ENCODE measurements around the gene SCN5A. TPM values are rescaled to one million over a fixed set of nuclear protein-coding genes. Genes with fewer than 3 reads are reported as not detected.

Gene SCN5A
- polyA plus RNA-seq, 3 donors: 1.00 to 1.7 (median 1.1) TPM

DNA sequence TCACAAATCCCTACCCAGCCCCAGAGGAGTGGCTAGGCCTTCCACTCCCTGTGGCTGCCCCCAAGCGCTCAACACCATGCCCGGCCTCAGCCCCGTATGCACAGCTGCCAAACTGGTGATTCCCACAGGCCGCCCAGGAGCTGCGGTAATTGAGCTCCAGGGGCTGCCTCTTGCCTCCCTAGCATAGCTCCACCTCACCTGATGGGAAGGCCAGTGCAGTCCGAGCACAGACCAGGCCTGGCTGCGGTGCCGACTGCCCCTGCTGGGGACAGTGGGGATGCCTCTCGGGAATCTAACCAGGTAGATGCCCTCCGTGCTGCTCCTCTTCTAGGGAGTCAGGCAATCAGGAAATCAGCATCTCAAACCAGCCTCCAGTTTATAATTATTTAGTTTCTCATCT, 25.9 kb downstream of the SCN5A start:
- no peak for DNase-seq

DNA sequence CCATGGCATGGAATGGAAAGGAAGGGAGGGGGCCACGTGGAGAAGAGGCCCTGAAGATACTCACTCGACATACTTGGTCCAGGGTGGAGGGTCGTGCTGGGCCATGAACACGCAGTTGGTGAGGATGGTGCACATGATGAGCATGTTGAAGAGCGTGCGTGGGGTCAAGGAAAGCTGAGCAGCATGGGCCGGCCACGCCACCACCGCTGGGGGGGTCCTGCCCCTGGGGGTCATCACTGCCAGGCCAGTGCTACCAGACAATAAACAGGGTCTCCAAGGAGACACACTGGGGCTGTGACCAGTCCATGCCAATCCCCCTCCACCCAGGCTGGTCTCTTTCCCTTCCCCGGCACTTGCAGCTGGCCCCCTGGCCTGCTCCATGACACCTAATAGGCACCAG, 27.2 kb downstream of the SCN5A start:
- DNase-seq: no peak

DNA sequence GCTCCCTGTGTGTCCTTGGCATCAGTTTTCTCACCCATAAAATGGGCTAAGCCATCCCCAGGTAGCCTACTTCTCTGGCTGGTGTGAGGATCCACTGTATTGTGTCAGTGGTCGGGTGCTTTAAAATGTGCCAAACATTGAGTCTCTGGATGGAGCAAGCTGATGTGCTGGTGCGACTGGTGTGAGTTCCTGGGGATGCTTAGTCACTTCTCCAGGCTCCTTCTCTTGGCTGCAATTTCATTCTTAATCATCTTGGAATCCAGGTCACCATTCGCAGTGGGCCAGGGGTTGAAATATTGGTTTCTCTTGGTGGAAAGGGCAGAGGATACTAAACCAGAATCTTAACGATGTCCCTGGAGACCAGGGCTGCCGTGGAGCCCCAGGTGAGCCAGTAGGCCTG, 29.3 kb downstream of the SCN5A start:
- DNase-seq: no peak

DNA sequence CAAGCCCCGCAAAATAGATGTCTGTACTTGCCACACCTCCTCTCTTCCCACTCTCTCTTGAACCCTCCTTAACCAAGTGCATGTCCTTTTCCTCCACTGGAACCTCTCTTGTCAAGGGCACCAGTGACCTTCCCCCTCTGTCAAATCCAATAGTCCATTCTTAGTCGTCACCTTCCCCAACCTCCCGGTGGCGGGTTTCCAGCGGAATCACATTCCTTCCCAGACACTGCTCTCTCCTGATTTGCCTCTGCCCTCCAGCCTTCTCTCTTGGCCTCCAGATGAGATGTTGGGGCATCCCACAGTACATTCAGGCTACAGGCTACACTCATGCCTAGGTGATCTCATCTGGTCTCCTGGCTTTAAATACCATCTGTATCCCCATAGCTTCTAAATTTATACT, 31.1 kb downstream of the SCN5A start:
- no peak for DNase-seq

DNA sequence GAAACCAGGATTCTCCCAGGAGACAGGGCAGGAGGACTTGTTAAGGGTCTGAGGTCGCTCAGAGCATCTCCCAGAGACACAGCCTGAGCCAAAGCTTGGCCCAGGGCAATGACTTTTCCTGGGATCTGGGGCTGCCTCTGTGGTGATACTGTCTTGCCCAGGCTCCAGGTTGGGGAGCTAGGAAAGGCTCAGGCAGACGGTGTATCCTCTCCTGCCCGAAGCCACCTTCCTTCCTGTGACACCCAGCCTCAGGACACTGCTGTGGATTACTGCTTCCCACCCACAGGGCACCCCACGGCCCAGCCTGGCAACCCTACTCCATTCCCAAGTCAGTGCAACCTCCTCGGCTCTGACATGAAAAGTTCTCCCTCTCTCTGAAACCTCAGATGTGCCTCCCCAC, 31.9 kb downstream of the SCN5A start:
- no peak for DNase-seq

DNA sequence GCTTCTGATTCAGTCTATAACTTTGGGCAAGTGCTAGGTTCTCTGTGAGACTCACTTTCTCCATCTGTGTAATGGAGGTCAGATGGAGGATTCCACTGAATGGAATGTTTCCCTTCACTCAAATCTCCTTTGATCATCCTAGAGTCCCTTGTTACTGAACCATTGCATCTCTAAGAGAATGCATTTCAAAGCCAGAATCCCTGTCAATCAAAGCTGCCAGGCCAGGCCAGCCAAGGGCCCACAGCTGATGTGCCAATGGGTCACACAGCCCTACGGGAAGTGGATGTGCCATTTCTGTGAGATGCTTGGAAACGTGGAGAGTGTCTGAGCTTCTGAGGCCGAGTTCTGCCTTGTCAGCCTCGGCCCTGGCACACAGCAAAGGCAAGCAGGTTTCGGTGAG, 32.4 kb downstream of the SCN5A start:
- no peak for DNase-seq

DNA sequence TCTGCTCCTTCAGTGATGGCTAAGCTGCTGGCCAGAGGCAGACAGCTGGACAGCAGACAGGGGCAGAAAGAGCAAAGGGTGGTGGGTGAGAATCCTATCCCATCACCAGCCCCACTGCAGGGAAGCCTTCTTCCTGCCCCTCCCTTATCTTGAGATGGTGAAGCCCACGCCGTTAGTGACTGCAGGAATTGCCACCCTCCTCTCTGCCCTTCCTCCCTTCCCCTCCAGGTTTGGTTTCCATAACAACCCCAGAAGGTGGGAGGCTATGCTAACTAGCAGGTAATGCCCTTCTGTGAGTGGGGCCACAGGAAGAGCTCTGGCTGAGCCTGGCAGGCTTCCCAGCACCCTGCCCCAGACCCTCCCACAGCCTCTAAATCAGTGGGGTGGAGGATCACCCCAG, 32.8 kb downstream of the SCN5A start:
- no peak for DNase-seq

DNA sequence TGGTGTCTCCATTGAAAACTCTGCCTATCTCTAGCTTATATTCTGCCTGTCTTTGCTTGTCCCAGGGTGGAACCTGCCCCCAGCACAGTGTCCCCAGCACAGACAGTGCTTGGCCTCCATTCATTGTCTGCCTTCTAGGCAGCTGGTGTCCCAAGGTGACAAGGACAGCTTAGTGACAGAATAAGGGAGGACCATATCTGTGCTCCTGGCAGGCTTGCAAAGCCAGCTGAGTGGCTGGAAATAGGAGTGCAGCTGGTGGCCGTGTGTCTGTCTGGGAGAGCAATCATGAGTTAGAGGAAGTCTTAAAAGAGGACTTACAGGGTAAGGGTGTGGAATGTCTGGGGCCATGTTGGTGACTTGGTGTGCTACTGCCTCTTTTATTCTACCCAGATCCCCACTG, 33.4 kb downstream of the SCN5A start:
- DNase-seq: no peak

DNA sequence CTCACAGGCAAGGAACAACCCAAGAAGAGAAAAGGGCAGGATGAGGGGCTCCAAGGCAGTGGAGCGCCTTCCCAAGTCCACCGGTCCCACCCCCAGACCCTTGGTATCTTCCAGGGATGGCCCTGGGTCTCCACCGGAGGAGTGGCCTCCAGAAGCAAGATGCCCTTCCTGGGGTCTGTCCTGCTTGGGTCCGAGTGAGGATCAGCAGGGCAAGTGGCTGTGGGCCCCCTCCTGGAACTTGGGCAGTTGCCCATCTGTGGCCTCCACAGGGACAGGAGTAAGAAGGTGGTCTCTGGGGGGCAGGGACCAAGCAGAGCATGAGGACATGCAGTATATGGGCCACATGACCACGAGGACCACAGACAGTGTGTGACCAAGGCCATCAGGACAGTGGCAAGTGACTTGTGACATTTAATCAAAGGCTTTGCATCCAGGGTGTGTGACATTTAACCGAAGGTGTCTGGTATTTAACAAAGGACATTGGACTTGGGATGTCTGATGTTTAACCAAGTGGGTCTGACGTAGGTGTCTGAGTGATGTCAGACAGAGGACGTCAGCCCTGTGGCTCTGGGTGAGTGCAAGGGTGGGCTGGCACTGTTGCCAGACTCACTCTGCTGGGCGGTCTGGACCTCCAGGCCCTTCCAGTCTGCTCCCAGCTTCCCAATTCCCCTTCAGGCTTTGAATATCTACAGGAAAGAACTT, 34.7 kb downstream of the SCN5A start:
- no peak for DNase-seq

DNA sequence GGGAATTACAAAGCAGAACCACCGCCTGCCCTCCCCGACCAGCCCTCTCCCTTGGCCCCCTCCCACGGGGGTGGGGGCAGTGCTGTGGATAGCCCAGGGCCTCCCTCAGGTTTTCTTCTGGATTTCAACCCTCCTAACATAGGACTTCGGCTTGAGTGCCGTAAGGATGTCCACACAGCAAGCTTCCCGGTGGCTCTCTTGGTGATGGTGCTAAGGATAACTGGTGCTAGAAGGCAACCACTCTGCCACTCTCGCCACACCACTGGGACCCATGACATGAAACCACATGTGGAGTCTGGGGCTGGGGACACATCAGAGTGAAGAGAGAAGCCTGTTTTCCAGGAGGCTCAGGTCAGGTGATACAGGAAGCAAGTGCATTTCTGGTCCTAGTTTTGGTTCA, 35.4 kb downstream of the SCN5A start:
- no peak for DNase-seq

DNA sequence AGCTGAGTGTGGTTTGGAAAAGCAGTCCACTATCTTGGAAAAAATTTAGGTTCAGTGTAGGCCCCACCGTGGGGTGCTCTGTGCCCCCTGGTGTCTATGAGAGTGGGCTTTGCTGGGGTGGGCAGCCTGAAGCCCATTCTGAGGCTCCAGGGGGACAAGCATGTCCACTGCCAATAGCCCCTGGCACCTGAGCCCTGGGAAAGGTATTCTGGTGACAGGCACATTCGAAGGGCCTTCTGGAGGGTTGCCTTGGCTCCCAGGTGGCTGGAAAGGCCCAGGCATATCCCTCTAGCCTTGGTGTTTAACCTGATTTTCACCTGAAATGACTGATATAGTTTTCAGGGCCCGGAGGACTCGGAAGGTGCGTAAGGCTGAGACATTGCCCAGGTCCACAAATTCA, 36.1 kb downstream of the SCN5A start:
- no peak for DNase-seq

DNA sequence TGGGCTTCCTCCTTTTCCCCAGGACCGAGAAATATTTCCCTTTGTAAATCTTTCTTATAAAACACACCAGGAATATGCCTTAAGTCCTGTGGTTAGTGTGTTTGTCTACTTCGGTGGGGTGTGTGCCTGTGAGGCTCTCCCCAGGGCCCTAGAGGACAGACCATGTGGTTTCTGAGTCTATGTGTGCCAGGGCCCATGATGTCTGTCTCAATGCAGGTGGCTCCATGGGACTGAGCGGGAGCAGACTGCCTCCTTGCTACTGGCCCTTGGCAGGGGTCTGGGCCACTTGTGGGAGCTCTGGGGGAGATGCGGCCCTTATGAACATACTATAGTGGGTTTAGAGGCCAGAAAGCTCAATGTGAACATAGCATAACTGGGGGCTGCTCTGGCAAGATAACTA, 37.6 kb downstream of the SCN5A start:
- DNase-seq: no peak

DNA sequence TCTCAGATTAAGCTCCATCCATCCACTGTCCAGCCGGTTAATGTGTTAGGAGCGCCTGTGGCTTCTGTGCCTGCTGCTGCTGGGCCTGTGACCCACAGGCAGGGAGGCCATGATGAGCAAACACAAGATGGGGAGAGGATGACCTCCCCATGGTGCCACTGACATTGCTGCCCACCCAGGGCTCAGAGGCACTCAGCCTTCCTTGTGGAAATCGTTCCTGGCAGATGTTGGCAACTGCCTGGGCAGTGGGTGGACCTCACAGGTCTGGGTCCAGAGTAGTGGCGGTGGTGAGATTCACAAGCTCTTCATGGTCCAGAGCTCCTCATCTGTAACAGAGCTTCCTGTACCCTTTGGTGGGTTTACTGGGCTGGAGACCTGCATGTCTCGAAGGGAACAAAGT, 38.6 kb downstream of the SCN5A start:
- DNase-seq: no peak

DNA sequence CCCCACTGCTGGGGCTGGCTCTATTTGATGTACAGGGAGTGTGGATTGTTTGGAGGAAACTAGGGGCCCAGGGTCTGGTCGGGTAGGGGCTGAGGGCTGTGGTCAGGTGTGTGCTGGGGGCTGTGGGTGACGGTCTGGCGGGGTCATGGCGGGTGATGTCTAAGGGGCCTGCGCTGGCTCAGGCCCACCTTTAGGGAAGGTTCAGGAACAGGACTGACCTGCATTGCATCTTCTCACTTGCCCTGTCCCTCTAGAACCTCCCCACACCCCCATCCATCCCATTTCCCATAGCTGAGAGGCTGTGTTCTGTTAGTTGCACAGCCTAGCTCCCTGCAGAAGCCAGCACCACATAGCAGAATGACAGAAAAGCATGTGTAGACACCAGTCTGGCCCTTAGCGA, 39.1 kb downstream of the SCN5A start:
- DNase-seq: no peak

DNA sequence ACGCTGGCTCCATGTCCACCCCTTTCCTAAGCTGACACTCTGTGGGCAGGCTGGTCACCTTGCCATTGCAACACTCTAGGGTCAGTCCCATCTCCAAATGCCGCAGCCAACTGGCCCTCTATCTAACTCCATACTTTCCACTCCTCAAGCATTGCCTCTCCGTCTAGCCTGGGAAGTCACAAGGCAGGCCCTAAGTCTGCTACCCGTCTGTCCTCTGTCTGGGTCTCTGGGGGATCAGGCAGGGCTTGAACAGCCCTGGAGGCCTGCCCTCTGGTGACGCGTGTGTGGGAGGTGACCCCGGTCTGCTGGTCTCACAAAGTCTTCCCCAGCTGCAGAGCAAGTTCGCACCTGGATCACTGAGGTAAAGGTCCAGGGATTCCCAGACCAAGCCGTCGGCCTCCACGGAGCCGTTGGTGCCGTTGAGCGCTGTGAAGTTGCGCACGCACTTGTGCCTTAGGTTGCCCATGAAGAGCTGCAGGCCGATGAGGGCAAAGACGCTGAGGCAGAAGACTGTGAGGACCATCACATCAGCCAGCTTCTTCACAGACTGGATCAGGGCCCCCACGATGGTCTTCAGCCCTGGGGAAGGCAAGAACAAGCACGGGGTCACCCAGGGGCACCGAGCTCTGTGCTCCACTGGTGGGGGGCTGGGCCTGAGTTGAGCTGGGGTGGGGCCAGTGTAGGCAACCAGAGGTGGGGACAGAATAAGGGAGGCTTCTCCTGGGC, 39.9 kb downstream of the SCN5A start:
- no peak for DNase-seq

DNA sequence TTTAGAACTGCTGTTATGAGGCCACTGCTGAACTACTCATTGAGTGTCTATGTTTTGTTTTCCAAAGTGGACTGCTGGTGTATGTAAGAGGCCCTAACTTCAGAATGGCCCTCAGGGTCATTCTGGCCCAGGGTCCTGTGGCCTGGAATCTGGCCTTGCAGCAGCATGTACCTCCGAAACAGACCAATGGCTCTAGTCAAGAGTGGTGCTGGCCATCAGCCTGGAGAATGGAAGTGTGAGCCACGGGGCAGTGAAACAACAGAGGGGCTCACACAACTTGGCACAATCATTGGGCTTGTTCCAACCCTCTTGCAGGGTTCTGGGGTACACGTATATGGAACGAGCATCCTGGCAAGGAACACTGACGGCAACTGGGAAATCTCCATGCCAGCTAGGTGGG, 40.5 kb downstream of the SCN5A start:
- no peak for DNase-seq

DNA sequence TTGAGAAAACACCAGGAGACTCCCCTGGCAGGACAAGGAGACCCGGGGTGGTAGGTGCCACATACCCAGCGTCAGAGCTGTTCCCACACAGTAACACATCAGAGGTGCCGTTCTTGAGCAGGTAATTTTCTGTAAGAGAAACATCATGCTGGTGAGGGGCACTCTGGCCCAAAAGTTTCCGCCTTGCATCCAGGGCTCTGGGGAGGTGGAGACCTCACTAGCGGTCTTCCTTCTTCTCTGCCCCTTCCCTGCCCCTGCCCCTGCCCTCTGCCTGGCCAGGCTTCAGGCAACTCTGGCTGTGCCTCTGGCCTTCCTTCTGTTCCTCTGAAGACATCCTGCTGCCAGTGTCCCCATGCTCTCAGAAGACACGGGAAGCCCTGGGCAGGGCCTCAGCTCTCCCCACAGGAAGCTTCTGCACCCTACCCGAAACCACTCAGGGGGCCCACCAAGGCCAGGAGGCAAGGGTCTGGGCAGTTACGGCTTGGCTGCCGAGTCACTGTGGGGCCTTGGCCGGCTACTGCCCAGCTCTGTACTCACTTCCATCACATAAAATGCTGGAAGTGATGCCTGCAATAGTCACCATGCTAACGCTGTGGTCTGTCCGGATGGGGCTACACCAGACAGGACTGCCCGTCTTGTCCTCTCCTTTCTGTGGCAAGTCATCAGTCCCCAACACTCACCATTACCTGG, 41.3 kb downstream of the SCN5A start:
- DNase-seq: no peak

DNA sequence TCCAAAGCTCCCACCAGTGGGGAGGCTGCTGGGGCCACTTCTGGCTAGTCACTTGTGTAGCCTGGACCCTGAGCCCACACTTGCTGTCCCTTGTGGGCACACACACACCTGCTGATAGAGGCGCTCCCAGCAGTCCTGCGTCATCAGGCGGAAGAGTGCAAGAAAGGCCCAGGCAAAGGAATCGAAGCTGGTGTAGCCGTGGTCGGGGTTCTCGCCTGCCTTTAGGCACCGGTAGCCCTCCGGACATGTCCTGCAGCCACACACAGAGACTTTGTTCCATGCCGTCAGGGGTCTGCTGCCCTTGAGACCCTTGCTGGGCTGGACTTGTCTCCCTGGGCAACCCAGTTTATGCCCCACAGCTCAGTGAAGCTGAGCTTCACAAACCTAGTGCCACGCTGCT, 42.9 kb downstream of the SCN5A start:
- no peak for DNase-seq

DNA sequence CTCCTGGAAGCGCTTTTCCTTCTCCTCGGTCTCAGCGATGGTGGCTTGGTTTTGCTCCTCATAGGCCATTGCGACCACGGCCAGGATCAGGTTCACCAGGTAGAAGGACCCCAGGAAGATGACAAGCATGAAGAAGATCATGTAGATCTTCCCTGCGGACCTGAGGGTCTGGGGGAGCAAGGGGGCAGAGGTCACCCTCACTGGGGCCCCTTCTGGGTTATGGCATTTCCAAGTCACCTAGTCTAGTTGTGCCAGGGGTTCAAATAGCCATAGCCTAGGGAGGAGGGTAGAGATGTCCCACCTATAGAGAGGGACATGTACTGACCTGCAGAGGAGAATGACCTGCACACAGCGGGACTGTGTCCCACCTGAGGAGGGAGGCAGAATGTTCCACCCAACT, 43.5 kb downstream of the SCN5A start:
- DNase-seq: no peak

DNA sequence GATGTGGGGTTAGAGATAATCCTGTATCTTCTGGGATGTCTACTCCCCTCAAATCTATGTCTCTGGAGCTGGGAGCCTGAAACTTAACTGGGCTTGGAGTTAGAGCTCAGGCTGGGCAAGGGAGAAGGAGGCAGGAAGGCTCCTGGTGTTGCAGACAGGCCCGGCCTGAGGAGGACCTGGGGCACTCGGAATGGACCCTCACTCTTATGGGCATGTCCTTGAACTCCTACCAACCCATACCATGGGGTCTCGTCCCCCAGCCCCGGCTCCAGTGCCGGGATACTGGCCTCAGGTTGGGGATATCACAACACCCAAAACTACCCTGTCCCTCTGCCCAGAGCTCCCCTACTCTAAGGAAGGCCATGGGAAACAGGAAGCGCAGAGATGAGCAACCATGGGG, 45.2 kb downstream of the SCN5A start:
- no peak for DNase-seq

DNA sequence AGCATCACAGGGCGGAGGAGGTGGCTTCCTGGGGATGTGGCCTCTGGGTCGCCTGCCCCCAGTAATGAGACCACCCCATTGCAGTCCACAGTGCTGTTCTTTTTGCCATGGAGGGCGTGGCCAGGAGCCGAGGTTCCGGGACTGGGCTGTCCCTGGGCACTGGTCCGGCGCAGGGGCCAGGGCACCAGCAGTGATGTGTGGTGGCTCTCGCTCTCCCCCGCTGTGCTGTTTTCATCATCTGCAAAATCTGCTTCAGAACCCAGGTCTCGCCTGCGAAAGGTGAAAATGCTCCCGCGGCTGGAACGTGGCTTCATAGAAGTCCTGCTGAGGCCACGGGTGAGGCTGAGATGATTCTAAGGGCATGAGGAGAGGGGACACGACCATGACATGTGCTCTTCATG, 45.8 kb downstream of the SCN5A start:
- DNase-seq: no peak

DNA sequence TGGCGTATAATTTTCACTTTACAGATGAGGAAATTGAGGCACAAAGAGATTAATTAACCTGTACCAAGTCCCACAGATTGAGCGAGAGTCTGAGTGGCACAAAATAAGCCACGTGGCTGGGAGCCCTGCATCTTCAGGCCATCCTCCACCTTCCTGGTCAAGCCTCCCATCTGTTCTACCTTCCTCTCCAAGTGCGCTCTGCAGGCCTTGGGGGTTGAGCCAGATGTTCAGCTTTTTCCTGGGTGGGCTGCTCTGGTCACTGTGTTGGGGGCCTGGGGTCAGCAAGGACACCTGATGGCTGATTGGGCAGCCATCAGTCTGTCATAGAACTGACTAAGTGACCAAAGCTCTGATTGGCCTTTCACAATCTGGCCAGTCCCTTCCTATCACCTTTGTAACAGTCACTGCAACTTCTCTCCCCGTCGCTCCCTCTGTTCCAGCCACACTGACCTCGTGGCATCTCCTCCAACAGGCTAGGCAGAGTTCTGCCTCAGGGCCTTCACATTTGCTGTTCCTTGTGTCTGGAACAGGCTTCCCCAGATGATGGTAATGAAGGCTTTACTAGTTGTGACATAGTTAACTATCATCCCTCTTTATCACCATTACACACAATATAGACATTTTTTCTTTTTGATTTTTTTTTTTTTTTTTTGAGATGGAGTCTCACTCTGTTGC, 46.8 kb downstream of the SCN5A start:
- DNase-seq: no peak
